Esophagus muscularis mucosa (tissue), 4 donors: ENCODE measurements around the gene PFKL. TPM values are rescaled to one million over a fixed set of nuclear protein-coding genes. Genes with fewer than 3 reads are reported as not detected.

ENCODE experiments used
- DNase-seq: peaks from one replicate; pipeline ENCODE4 v3.0.0-alpha.2; 2017; ENCODE audit errors: extremely low spot score
- H3K27ac ChIP-seq, 4 donors: fragments of 200-600 bp; sonication (generic); replicated peaks in 1 of 4; 1 replicate in 3 of 4; 2 replicates in 1 of 4; pipeline ENCODE4 v1.5.1; 2016 to 2019; ENCODE audit warnings: mild to moderate bottlenecking in 1 of 4
- H3K27me3 ChIP-seq, 4 donors: fragments of 200-600 bp; sonication (generic); one replicate each; pipeline versions ENCODE4 v1.5.1 to v1.6.0; 2016 to 2019
- H3K36me3 ChIP-seq, 4 donors: fragments of 200-600 bp; sonication (generic); one replicate each; pipeline ENCODE4 v1.5.1; 2016 to 2019
- H3K4me1 ChIP-seq, 4 donors: fragments of 200-600 bp; sonication (generic); one replicate each; pipeline ENCODE4 v1.5.1; 2016 to 2019
- H3K4me3 ChIP-seq, 4 donors: fragments of 200-600 bp; sonication (generic); 1 replicate in 2 of 4; 2 replicates in 2 of 4; pipeline ENCODE4 v1.5.1; 2016 to 2019; ENCODE audit warnings: mild to moderate bottlenecking in 4 of 4, moderate library complexity in 1 of 4
- H3K9me3 ChIP-seq, 4 donors: fragments of 200-600 bp; sonication (generic); 1 replicate in 3 of 4; 2 replicates in 1 of 4; pipeline ENCODE4 v1.5.1; 2016 to 2019
- CTCF ChIP-seq, 3 experiments: fragments of 200-600 bp in 2 of 3; fragments of 450-650 bp in 1 of 3; sonication (generic) in 2 of 3; IDR thresholded peaks; one replicate each; pipeline ENCODE4 v1.5.1; 2017 to 2019; ENCODE audit warnings: antibody characterized with exemption in 3 of 3, mild to moderate bottlenecking in 2 of 3, moderate library complexity in 1 of 3
- EP300 ChIP-seq: sonication (generic); formaldehyde crosslinking; IDR thresholded peaks from one replicate; pipeline ENCODE4 v1.6.1; 2017; ENCODE audit warnings: antibody characterized with exemption
- POLR2A ChIP-seq: fragments of 450-650 bp; IDR thresholded peaks from one replicate; pipeline ENCODE4 v1.6.1; 2017; ENCODE audit warnings: antibody characterized with exemption, moderate library complexity, mild to moderate bottlenecking, low read depth
- POLR2AphosphoS5 ChIP-seq, 2 donors: sonication (generic); formaldehyde crosslinking; IDR thresholded peaks; one replicate each; pipeline ENCODE4 v1.6.1; 2017; ENCODE audit warnings: antibody characterized with exemption in 2 of 2
- WGBS: methylation state at CpG from one replicate; pipeline ENCODE4 v1.1.5; 2018; 5-methylcytosine and 5-hydroxymethylcytosine counted together
- intact Hi-C: fragments of 100-400 bp; cut with DNase I; formaldehyde crosslinking; loops from one replicate; pipeline ENCODE4 v1.15.1; 2023
- total RNA-seq, 4 donors: library from RNA; depleted of rRNA; stranded (reverse); fragments of >200 nt; gene quantifications; one replicate each; pipeline versions ENCODE4 v1.1.0 to v1.2.1, GENCODE V29; 2016

Gene PFKL
- total RNA-seq, 4 donors from 2014 or later = 61.5 to 109 (median 83.4) TPM

GRCh38 chr21:44363278-44363677 lies 63.4 kb downstream of the PFKL start:
- Histone ChIP-seq H3K4me1 (no peaks in the 10 kb centered on the region), H3K27me3 (peaks cover 0 to 63% (median 0%) of the 10 kb centered on the region in 4 donors), H3K36me3 (no peaks in the 10 kb centered on the region), H3K4me3 (no peak overlapping the region), H3K27ac (no peak overlapping the region), H3K9me3 (peaks cover 0 to 23% (median 11%) of the 10 kb centered on the region in 4 donors)
- TF ChIP-seq POLR2A = no peak
- no peak for TF ChIP-seq EP300
- TF ChIP-seq CTCF (IDR thresholded peaks at IDR 0.05) = no peak
- no peak for TF ChIP-seq POLR2AphosphoS5 (IDR thresholded peaks at IDR 0.05)
- intact Hi-C loops = no loop called here
- DNase-seq = no peak
- 100% methylated on average over 1 of the region's 1 CpG for WGBS

- H3K27me3 ChIP-seq = peaks cover 0 to 70% (median 0%) of the 10 kb centered on the region in 4 donors
- H3K36me3 ChIP-seq = no peaks in the 10 kb centered on the region
- no peak overlapping the region for H3K4me3 ChIP-seq
- H3K4me1 ChIP-seq = peaks cover 0 to 7% (median 3%) of the 10 kb centered on the region in 4 donors
- no peak for TF ChIP-seq POLR2A
- no peak for TF ChIP-seq POLR2AphosphoS5 (IDR thresholded peaks at IDR 0.05)
- no peak for TF ChIP-seq CTCF (IDR thresholded peaks at IDR 0.05)
- TF ChIP-seq EP300 = no peak
- intact Hi-C loops = no loop called here
- DNase-seq = no peak
- peaks cover 0 to 23% (median 11%) of the 10 kb centered on the region in 4 donors for H3K9me3 ChIP-seq
- H3K27ac ChIP-seq = no peak overlapping the region
- WGBS = 81% methylated on average over 22 of the region's 22 CpGs
Observed at GRCh38 chr21:44364151-44365053, 64.5 kb downstream of the PFKL start.

- H3K4me1 ChIP-seq = peaks cover 5 to 14% (median 9%) of the 10 kb centered on the region in 4 donors
- no peaks in the 10 kb centered on the region for H3K36me3 ChIP-seq
- intact Hi-C loops = no loop called here
- H3K27ac ChIP-seq = no peak overlapping the region
- H3K4me3 ChIP-seq = no peak overlapping the region
- peaks cover 0 to 74% (median 3%) of the 10 kb centered on the region in 4 donors for H3K27me3 ChIP-seq
- 88% methylated on average over 5 of the region's 18 CpGs for WGBS
- TF ChIP-seq POLR2A (no peak), EP300 (no peak), CTCF (IDR thresholded peaks at IDR 0.05) (no peak), POLR2AphosphoS5 (IDR thresholded peaks at IDR 0.05) (no peak)
- H3K9me3 ChIP-seq = peaks cover 0 to 23% (median 11%) of the 10 kb centered on the region in 4 donors
- DNase-seq = no peak
Observed at GRCh38 chr21:44365251-44365966, 65.6 kb downstream of the PFKL start.

- no peak for TF ChIP-seq EP300
- no peak for TF ChIP-seq CTCF (IDR thresholded peaks at IDR 0.05)
- no peak for TF ChIP-seq POLR2AphosphoS5 (IDR thresholded peaks at IDR 0.05)
- no peak for TF ChIP-seq POLR2A
- no peak overlapping the region for H3K27ac ChIP-seq
- H3K4me1 ChIP-seq = peaks cover 5 to 15% (median 10%) of the 10 kb centered on the region in 4 donors
- WGBS = 92% methylated on average over 22 of the region's 22 CpGs
- intact Hi-C loops = no loop called here
- H3K4me3 ChIP-seq = no peak overlapping the region
- DNase-seq = no peak
- no peaks in the 10 kb centered on the region for H3K36me3 ChIP-seq
- peaks cover 0 to 75% (median 3%) of the 10 kb centered on the region in 4 donors for H3K27me3 ChIP-seq
- H3K9me3 ChIP-seq = peaks cover 0 to 23% (median 11%) of the 10 kb centered on the region in 4 donors
Observed at GRCh38 chr21:44365967-44366585, 66.2 kb downstream of the PFKL start.
